Measurements from ENCODE around the gene ATF5.

Gene ATF5

GRCh38 chr19:49981603-49982593 lies 52.9 kb downstream of the ATF5 start:
- no peak for DNase-seq

Measured in activated CD4-positive, alpha-beta T cell treated with anti-CD3 and anti-CD28 coated beads for 48 hours (primary cell).